CD4-positive, CD25-positive, alpha-beta regulatory T cell (primary cell): ENCODE measurements around the gene EHD3. TPM values are rescaled to one million over a fixed set of nuclear protein-coding genes. Genes with fewer than 3 reads are reported as not detected.
A peak's percentile ranks its signal among the peaks of the same experiment; 100 is the strongest.

Experiments used
- ATAC-seq, 2 donors: fragments of 150-1000 bp; cut with Tn5 transposase; one replicate each; pipeline ENCODE4 v1.10.0; 2021; ENCODE audit warnings: low read depth in 2 of 2, moderate number of reproducible peaks in 2 of 2, moderate library complexity in 1 of 2
- DNase-seq, 3 donors: peaks; one replicate each; pipeline versions ENCODE4 v3.0.0 to v3.0.0-alpha.2; 2012 to 2022; ENCODE audit warnings: mixed read lengths in 1 of 3
- H3K27ac ChIP-seq: one replicate; pipeline ENCODE4 v1.7.0; 2013; ENCODE audit warnings: mild to moderate bottlenecking, low read length; ENCODE audit not compliant: insufficient read depth, poor library complexity, severe bottlenecking
- H3K27me3 ChIP-seq: one replicate; pipeline ENCODE4 v1.7.0; 2013; ENCODE audit warnings: low read length; ENCODE audit not compliant: control insufficient read depth, insufficient read depth
- H3K36me3 ChIP-seq: one replicate; pipeline ENCODE4 v1.7.0; 2013; ENCODE audit warnings: mild to moderate bottlenecking, low read length, moderate library complexity; ENCODE audit not compliant: control insufficient read depth, insufficient read depth
- H3K4me1 ChIP-seq: 2 replicates; pipeline ENCODE4 v1.7.0; 2013; ENCODE audit warnings: mild to moderate bottlenecking, low read length; ENCODE audit not compliant: insufficient read depth, control insufficient read depth, poor library complexity, severe bottlenecking
- H3K4me3 ChIP-seq: one replicate; pipeline ENCODE4 v1.7.0; 2013; ENCODE audit warnings: low read depth, mild to moderate bottlenecking, low read length, moderate library complexity
- H3K9me3 ChIP-seq, 2 experiments: 1 replicate in 1 of 2; 2 replicates in 1 of 2; pipeline ENCODE4 v1.7.0; 2013; ENCODE audit warnings: low read length in 2 of 2, mild to moderate bottlenecking in 1 of 2, moderate library complexity in 1 of 2; ENCODE audit not compliant: control insufficient read depth in 2 of 2
- H3K27ac Mint-ChIP-seq, 3 donors: one replicate each; pipeline ENCODE4 v1.8.0; 2020 to 2022; ENCODE audit warnings: mild to moderate bottlenecking in 3 of 3, mixed read lengths in 3 of 3, moderate library complexity in 2 of 3
- H3K27me3 Mint-ChIP-seq: one replicate; pipeline ENCODE4 v1.8.0; 2022; ENCODE audit warnings: mild to moderate bottlenecking, mixed read lengths
- H3K36me3 Mint-ChIP-seq: one replicate; pipeline ENCODE4 v1.8.0; 2020; ENCODE audit warnings: mixed read lengths
- H3K4me1 Mint-ChIP-seq, 4 donors: one replicate each; pipeline ENCODE4 v1.8.0; 2020 to 2022; ENCODE audit warnings: mixed read lengths in 4 of 4, mild to moderate bottlenecking in 1 of 4
- H3K4me3 Mint-ChIP-seq, 4 donors: one replicate each; pipeline ENCODE4 v1.8.0; 2020 to 2022; ENCODE audit warnings: mild to moderate bottlenecking in 4 of 4, mixed read lengths in 4 of 4, moderate library complexity in 3 of 4
- H3K9me3 Mint-ChIP-seq, 7 donors: one replicate each; pipeline ENCODE4 v1.8.0; 2020 to 2022; ENCODE audit warnings: mixed read lengths in 7 of 7, mild to moderate bottlenecking in 3 of 7, moderate library complexity in 2 of 7
- polyA plus RNA-seq, 4 donors: library from polyadenylated mRNA; unstranded; fragments of 300-500 nt; fragmentation: Illumina TruSeq; gene quantifications; one replicate each; pipeline ENCODE4 v1.2.3, GENCODE V29; 2021
- total RNA-seq: library from RNA; stranded (reverse); gene quantifications from one replicate; pipeline ENCODE4 v1.2.3, GENCODE V29; 2022

Gene EHD3
- total and polyA plus RNA-seq, 5 donors from 2014 or later: 2.3 to 3.5 (median 2.7) TPM

DNA sequence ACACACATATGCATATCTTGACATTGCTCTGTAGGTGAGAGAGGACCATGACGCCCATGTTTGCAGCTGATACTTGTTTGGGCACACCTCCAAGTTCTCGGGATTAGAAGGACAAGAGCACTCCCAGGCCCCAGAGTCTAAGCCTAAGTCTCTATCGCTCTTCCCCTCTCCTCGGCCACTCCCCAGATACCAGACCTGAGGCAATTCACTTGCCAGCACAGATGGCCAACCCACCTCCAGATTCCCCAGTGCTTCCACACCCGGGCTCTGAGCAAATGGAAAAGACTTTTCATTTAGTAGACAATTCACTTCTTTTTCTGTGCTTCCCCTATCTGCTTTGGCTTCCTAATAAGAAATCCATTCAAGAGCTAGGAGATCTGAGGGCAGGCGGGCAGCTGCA, 32.9 kb downstream of the EHD3 start:
- H3K27me3 ChIP-seq: no peaks in the 10 kb centered on the region
- Mint-ChIP-seq H3K4me1 (no peaks in the 10 kb centered on the region), H3K27me3 (no peaks in the 10 kb centered on the region), H3K4me3 (no peak overlapping the region), H3K36me3 (peaks cover 5% of the 10 kb centered on the region), H3K9me3 (peaks cover 0 to 2% (median 0%) of the 10 kb centered on the region in 7 donors), H3K27ac (peak overlapping the region in 1 of 3 donors; percentile 10)
- no peaks in the 10 kb centered on the region for H3K36me3 ChIP-seq
- no peak for ATAC-seq
- DNase-seq: no peak
- H3K4me1 ChIP-seq: no peaks in the 10 kb centered on the region
- H3K9me3 ChIP-seq: no peaks in the 10 kb centered on the region
- no peak overlapping the region for H3K4me3 ChIP-seq
- H3K27ac ChIP-seq: no peak overlapping the region

DNA sequence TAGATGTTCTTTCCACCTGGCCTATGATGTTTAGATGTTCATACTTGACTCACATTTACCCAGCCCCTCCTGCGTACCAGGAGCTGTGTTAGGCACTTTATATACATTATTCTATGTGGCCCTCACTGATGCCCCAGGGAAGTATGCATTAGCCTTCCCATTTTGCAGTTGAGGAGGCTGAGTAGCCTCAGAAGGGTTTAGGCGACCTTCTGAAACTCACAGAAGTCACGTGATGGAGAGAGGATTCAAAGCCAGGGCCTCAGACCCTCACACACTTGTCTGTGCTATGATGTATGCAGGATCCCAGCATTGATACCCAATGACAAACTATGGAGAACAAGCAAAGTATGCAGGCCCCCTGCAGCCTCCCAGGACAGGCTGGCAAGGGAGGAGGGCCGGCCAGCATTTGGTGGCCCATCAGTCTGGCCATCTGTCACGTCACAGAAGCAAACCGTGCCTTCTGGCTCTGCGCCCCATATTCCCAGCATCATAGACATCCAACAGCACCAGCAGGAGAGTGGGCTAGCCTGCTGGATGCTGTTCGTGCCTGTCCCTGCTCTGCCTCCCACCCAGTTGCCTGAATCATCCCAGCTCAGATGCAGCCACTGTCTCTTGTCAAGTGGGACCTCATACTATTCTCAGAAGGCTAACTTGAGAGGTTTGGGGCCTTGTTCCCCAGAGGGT, 33.6 kb downstream of the EHD3 start:
- no peak overlapping the region for H3K4me3 Mint-ChIP-seq
- Histone ChIP-seq H3K9me3 (no peaks in the 10 kb centered on the region), H3K4me1 (no peaks in the 10 kb centered on the region), H3K4me3 (no peak overlapping the region), H3K27me3 (no peaks in the 10 kb centered on the region), H3K27ac (no peak overlapping the region), H3K36me3 (no peaks in the 10 kb centered on the region)
- peaks cover 5% of the 10 kb centered on the region for H3K36me3 Mint-ChIP-seq
- H3K9me3 Mint-ChIP-seq: peaks cover 0 to 2% (median 0%) of the 10 kb centered on the region in 7 donors
- ATAC-seq (no peak), DNase-seq (no peak)
- peak overlapping the region in 1 of 3 donors; percentile 10 for H3K27ac Mint-ChIP-seq
- H3K4me1 Mint-ChIP-seq: no peaks in the 10 kb centered on the region
- H3K27me3 Mint-ChIP-seq: no peaks in the 10 kb centered on the region

GRCh38 chr2:31268344-31268743, 34.4 kb downstream of the EHD3 start:
- no peaks in the 10 kb centered on the region for H3K4me1 ChIP-seq
- no peak overlapping the region for H3K4me3 ChIP-seq
- H3K4me1 Mint-ChIP-seq: no peaks in the 10 kb centered on the region
- no peaks in the 10 kb centered on the region for H3K9me3 ChIP-seq
- H3K36me3 ChIP-seq: no peaks in the 10 kb centered on the region
- H3K27me3 Mint-ChIP-seq: no peaks in the 10 kb centered on the region
- DNase-seq (no peak), ATAC-seq (no peak)
- no peak overlapping the region for H3K4me3 Mint-ChIP-seq
- peaks cover 5% of the 10 kb centered on the region for H3K36me3 Mint-ChIP-seq
- no peak overlapping the region for H3K27ac Mint-ChIP-seq
- H3K9me3 Mint-ChIP-seq: peaks cover 0 to 2% (median 0%) of the 10 kb centered on the region in 7 donors
- H3K27ac ChIP-seq: no peak overlapping the region
- H3K27me3 ChIP-seq: no peaks in the 10 kb centered on the region

- H3K9me3 ChIP-seq: no peaks in the 10 kb centered on the region
- H3K27me3 ChIP-seq: no peaks in the 10 kb centered on the region
- no peaks in the 10 kb centered on the region for H3K36me3 ChIP-seq
- H3K27ac ChIP-seq: no peak overlapping the region
- H3K36me3 Mint-ChIP-seq: peaks cover 5% of the 10 kb centered on the region
- no peak for DNase-seq
- H3K27ac Mint-ChIP-seq: no peak overlapping the region
- H3K4me3 Mint-ChIP-seq: no peak overlapping the region
- peaks cover 0 to 2% (median 0%) of the 10 kb centered on the region in 7 donors for H3K9me3 Mint-ChIP-seq
- H3K4me3 ChIP-seq: no peak overlapping the region
- no peaks in the 10 kb centered on the region for H3K4me1 ChIP-seq
- H3K27me3 Mint-ChIP-seq: no peaks in the 10 kb centered on the region
- no peaks in the 10 kb centered on the region for H3K4me1 Mint-ChIP-seq
- no peak for ATAC-seq
Measured at GRCh38 chr2:31269087-31269486, 35.1 kb downstream of the EHD3 start.

DNA sequence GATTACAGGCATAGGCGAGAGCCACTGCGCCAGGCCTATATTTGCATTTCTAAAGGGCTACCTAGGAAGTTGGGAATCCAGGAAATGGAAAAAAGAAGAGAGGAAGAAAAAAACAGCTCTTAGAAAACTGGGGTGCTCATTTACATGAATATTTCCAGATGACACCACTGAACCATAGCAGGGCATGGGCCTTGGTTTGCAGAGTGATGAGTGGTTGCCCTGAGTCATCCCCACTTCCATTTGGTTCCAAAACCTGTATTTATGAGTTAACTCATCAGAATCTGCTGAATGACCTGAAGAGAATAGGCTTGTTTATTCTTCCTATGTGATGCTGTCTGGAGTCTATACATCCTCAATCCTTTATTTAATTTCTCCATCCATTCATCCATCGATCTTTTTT, 36.2 kb downstream of the EHD3 start:
- Mint-ChIP-seq H3K4me1 (no peaks in the 10 kb centered on the region), H3K9me3 (peaks cover 0 to 2% (median 0%) of the 10 kb centered on the region in 7 donors), H3K27ac (no peak overlapping the region), H3K36me3 (peaks cover 5% of the 10 kb centered on the region), H3K27me3 (no peaks in the 10 kb centered on the region), H3K4me3 (no peak overlapping the region)
- DNase-seq (no peak), ATAC-seq (no peak)
- Histone ChIP-seq H3K27me3 (no peaks in the 10 kb centered on the region), H3K4me3 (no peak overlapping the region), H3K36me3 (no peaks in the 10 kb centered on the region), H3K4me1 (no peaks in the 10 kb centered on the region), H3K9me3 (no peaks in the 10 kb centered on the region), H3K27ac (no peak overlapping the region)

- Mint-ChIP-seq H3K4me3 (no peak overlapping the region), H3K27ac (no peak overlapping the region), H3K4me1 (no peaks in the 10 kb centered on the region), H3K9me3 (peaks cover 0 to 2% (median 0%) of the 10 kb centered on the region in 7 donors), H3K27me3 (no peaks in the 10 kb centered on the region), H3K36me3 (peaks cover 5% of the 10 kb centered on the region)
- Histone ChIP-seq H3K27ac (no peak overlapping the region), H3K4me3 (no peak overlapping the region), H3K9me3 (no peaks in the 10 kb centered on the region), H3K4me1 (no peaks in the 10 kb centered on the region), H3K27me3 (no peaks in the 10 kb centered on the region), H3K36me3 (no peaks in the 10 kb centered on the region)
- ATAC-seq (no peak), DNase-seq (no peak)
Measured at GRCh38 chr2:31270822-31271231, 36.9 kb downstream of the EHD3 start.

- Mint-ChIP-seq H3K4me1 (no peaks in the 10 kb centered on the region), H3K27me3 (no peaks in the 10 kb centered on the region), H3K9me3 (peaks cover 0 to 2% (median 0%) of the 10 kb centered on the region in 7 donors), H3K36me3 (peaks cover 2% of the 10 kb centered on the region), H3K4me3 (no peak overlapping the region), H3K27ac (no peak overlapping the region)
- H3K27me3 ChIP-seq: no peaks in the 10 kb centered on the region
- H3K27ac ChIP-seq: no peak overlapping the region
- no peaks in the 10 kb centered on the region for H3K36me3 ChIP-seq
- no peak for DNase-seq
- no peaks in the 10 kb centered on the region for H3K4me1 ChIP-seq
- H3K9me3 ChIP-seq: no peaks in the 10 kb centered on the region
- H3K4me3 ChIP-seq: no peak overlapping the region
- ATAC-seq: no peak
Measured at GRCh38 chr2:31271851-31272267, 37.9 kb downstream of the EHD3 start.

DNA sequence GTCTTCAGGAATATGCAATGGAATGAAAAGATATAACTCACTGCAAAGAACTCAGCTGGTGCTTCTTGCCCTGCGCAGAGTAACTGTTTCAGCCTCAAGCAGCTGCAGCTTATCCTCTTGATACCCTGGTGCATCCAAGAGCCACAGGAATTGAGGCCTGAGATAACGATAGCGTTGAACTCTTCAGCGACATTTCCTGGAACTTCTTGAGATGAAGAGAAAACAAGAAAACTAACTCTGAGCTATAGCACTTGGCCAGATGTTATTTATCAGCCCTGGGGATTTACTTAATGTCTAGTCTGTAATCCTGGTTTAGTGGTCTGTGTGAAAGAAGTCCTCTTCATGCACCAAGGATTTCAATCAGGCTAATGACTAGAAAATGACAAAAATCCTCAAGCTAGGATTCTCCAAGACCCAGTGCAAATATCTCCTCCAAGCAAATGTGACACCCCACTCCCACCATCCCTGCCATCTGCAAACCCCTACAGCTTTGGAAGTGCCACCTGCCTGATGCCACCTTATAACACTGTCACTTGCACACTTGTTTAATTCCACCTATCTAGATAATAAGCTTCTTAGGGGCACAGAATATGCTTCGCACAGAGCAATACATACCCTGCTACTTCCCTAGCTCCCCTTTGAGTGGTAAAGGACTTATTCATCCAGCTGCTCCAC, 40.6 kb downstream of the EHD3 start:
- Mint-ChIP-seq H3K27me3 (no peaks in the 10 kb centered on the region), H3K4me1 (no peaks in the 10 kb centered on the region)

More for the DNA sequence above, 40.6 kb downstream of the EHD3 start:
- Histone ChIP-seq H3K4me1 (no peaks in the 10 kb centered on the region), H3K27ac (no peak overlapping the region), H3K9me3 (no peaks in the 10 kb centered on the region), H3K27me3 (no peaks in the 10 kb centered on the region), H3K36me3 (no peaks in the 10 kb centered on the region), H3K4me3 (no peak overlapping the region)
- no peak overlapping the region for H3K4me3 Mint-ChIP-seq
- no peak for DNase-seq
- peaks cover 0 to 2% (median 0%) of the 10 kb centered on the region in 7 donors for H3K9me3 Mint-ChIP-seq
- no peak overlapping the region for H3K27ac Mint-ChIP-seq
- ATAC-seq: no peak
- no peaks in the 10 kb centered on the region for H3K36me3 Mint-ChIP-seq
